ENCODE data around the gene PIEZO2.

DNA sequence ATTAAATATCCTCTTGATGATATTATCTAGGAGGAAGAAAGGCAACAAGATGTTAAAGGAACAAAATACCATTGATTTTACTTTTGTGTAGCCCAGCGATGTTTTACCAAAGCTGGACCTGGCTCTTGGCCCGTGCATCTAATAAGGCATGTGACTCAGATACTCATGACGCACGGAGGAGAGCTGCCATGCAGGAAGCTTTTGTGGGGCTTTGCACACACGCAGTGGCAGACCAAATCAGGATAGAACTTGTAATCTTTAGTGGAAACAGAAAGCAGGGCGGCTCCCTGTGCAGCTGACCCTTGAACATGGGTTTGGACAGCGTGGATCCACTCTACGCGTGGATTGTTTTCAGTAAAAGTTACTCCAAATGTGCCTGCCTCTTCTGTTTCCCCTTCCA lies 433.6 kb downstream of the PIEZO2 start:
- TF ChIP-seq, protein P1, sequence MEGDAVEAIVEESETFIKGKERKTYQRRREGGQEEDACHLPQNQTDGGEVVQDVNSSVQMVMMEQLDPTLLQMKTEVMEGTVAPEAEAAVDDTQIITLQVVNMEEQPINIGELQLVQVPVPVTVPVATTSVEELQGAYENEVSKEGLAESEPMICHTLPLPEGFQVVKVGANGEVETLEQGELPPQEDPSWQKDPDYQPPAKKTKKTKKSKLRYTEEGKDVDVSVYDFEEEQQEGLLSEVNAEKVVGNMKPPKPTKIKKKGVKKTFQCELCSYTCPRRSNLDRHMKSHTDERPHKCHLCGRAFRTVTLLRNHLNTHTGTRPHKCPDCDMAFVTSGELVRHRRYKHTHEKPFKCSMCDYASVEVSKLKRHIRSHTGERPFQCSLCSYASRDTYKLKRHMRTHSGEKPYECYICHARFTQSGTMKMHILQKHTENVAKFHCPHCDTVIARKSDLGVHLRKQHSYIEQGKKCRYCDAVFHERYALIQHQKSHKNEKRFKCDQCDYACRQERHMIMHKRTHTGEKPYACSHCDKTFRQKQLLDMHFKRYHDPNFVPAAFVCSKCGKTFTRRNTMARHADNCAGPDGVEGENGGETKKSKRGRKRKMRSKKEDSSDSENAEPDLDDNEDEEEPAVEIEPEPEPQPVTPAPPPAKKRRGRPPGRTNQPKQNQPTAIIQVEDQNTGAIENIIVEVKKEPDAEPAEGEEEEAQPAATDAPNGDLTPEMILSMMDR (IDR thresholded peaks at IDR 0.05) = no peak
- TF ChIP-seq EZH2 (IDR thresholded peaks at IDR 0.05; ENCODE audit: borderline replicate concordance, insufficient read depth, low read depth, low read length, poor library complexity, severe bottlenecking) = no peak

All from B cell (primary cell).